Endodermal cell (in vitro differentiated cells): ENCODE results near the gene PDILT. TPM values are rescaled to one million over a fixed set of nuclear protein-coding genes. Genes with fewer than 3 reads are reported as not detected.
"Not testable (repeated sequence)": the region's sequence is repeated elsewhere in the genome, so short reads cannot be mapped to it uniquely, and the experiment has no call there.

Experiments
- DNase-seq: peaks from one replicate; pipeline ENCODE4 v3.0.0-alpha.2; 2017
- H3K27ac ChIP-seq: 2 replicates; pipeline ENCODE4 v1.5.1; 2013; ENCODE audit warnings: mild to moderate bottlenecking, low read depth, low read length, moderate library complexity
- H3K27me3 ChIP-seq: 2 replicates; pipeline ENCODE4 v1.6.1; 2013; ENCODE audit warnings: mild to moderate bottlenecking, low read length, moderate library complexity; ENCODE audit not compliant: insufficient read depth, control insufficient read depth, poor library complexity, severe bottlenecking
- H3K36me3 ChIP-seq: 2 replicates; pipeline ENCODE4 v1.7.0; 2013; ENCODE audit warnings: mild to moderate bottlenecking, low read length, moderate library complexity; ENCODE audit not compliant: control insufficient read depth, insufficient read depth
- H3K4me1 ChIP-seq: one replicate; pipeline ENCODE4 v1.7.0; 2013; ENCODE audit warnings: low read length; ENCODE audit not compliant: control insufficient read depth, insufficient read depth
- H3K4me3 ChIP-seq: 2 replicates; pipeline ENCODE4 v1.5.1; 2013; ENCODE audit warnings: mild to moderate bottlenecking, low read length, moderate library complexity
- H3K9ac ChIP-seq: 2 replicates; pipeline ENCODE4 v1.6.1; 2013; ENCODE audit warnings: mild to moderate bottlenecking, low read length, moderate library complexity; ENCODE audit not compliant: poor library complexity, severe bottlenecking; ENCODE audit errors: extremely low read depth
- H3K9me3 ChIP-seq: 2 replicates; pipeline ENCODE4 v1.6.1; 2013; ENCODE audit warnings: mild to moderate bottlenecking, low read length, moderate library complexity; ENCODE audit not compliant: control insufficient read depth
- H3K27ac Mint-ChIP-seq: 2 replicates; pipeline ENCODE4 v1.8.0; 2020; ENCODE audit warnings: mixed read lengths
- H3K27me3 Mint-ChIP-seq: 2 replicates; pipeline ENCODE4 v1.8.0; 2021; ENCODE audit warnings: mild to moderate bottlenecking, mixed read lengths; ENCODE audit not compliant: insufficient read depth
- H3K36me3 Mint-ChIP-seq: 2 replicates; pipeline ENCODE4 v1.8.0; 2020; ENCODE audit warnings: low read depth, mixed read lengths
- H3K4me1 Mint-ChIP-seq: 2 replicates; pipeline ENCODE4 v1.8.0; 2020; ENCODE audit warnings: mixed read lengths
- H3K4me3 Mint-ChIP-seq: 2 replicates; pipeline ENCODE4 v1.8.0; 2020; ENCODE audit warnings: mild to moderate bottlenecking, moderate library complexity, mixed read lengths
- H3K9me3 Mint-ChIP-seq: 2 replicates; pipeline ENCODE4 v1.8.0; 2020; ENCODE audit warnings: mild to moderate bottlenecking, mixed read lengths
- CTCF ChIP-seq: fragments of 200-600 bp; sonication (generic); conservative IDR thresholded peaks from 2 replicates; pipeline ENCODE4 v1.5.0; 2021; ENCODE audit warnings: antibody characterized with exemption, mild to moderate bottlenecking
- WGBS, 2 experiments: methylation state at CpG; one replicate each; pipeline versions ENCODE4 v1.1.5 to v1.1.7; 2013; ENCODE audit warnings: missing lambda C conversion rate in 2 of 2, mixed read lengths in 1 of 2; ENCODE audit not compliant: insufficient coverage in 1 of 2, insufficient read length in 1 of 2; 5-methylcytosine and 5-hydroxymethylcytosine counted together
- total RNA-seq, 2 donors: library from RNA; stranded (reverse); fragmentation: NEBNext Ultra II Directional in 1 of 2; extraction: Animal tissue kit (Norgen Biotek cat#: 25700) in 1 of 2; gene quantifications; 2 replicates in 1 of 2; 3 replicates in 1 of 2; pipeline ENCODE4 v1.2.1, GENCODE V29; 2021

The PDILT gene
- total RNA-seq, 2 donors from 2014 or later, result not detected

GRCh38 chr16:20424129-20424866, 19.8 kb upstream of the PDILT start:
- Mint-ChIP-seq H3K4me3 (no peak overlapping the region), H3K36me3 (no peaks in the 10 kb centered on the region), H3K4me1 (no peaks in the 10 kb centered on the region), H3K27me3 (peaks cover 3% of the 10 kb centered on the region), H3K9me3 (no peaks in the 10 kb centered on the region), H3K27ac (no peak overlapping the region)
- H3K4me1 ChIP-seq, result no peaks in the 10 kb centered on the region
- no peak overlapping the region for H3K9ac ChIP-seq
- no peaks in the 10 kb centered on the region for H3K27me3 ChIP-seq
- no peaks in the 10 kb centered on the region for H3K9me3 ChIP-seq
- H3K36me3 ChIP-seq, result no peaks in the 10 kb centered on the region
- no peak for DNase-seq
- H3K4me3 ChIP-seq, result no peak overlapping the region
- TF ChIP-seq CTCF, result no peak
- 80 to 84% methylated on average over 2 of the region's 2 CpGs for WGBS, 2 experiments
- H3K27ac ChIP-seq, result no peak overlapping the region

GRCh38 chr16:20423772-20424128, 19.2 kb upstream of the PDILT start:
- H3K4me3 ChIP-seq, H3K36me3 Mint-ChIP-seq, H3K9me3 Mint-ChIP-seq, H3K4me1 Mint-ChIP-seq, H3K36me3 ChIP-seq, H3K9ac ChIP-seq, DNase-seq, H3K4me1 ChIP-seq, H3K9me3 ChIP-seq, H3K27ac Mint-ChIP-seq, H3K27ac ChIP-seq, H3K27me3 ChIP-seq, H3K4me3 Mint-ChIP-seq, H3K27me3 Mint-ChIP-seq: not testable (repeated sequence)
- 85 to 92% methylated on average over 4 to 5 of the region's 5 CpGs for WGBS, 2 experiments

- H3K9me3 ChIP-seq, H3K4me1 Mint-ChIP-seq, H3K9me3 Mint-ChIP-seq, H3K4me3 Mint-ChIP-seq, H3K27ac ChIP-seq, H3K4me1 ChIP-seq, H3K27me3 ChIP-seq, H3K9ac ChIP-seq, H3K27me3 Mint-ChIP-seq, H3K4me3 ChIP-seq, H3K36me3 ChIP-seq, H3K27ac Mint-ChIP-seq, H3K36me3 Mint-ChIP-seq, DNase-seq: not testable (repeated sequence)
- WGBS, 2 experiments, result 87% methylated on average over 1 of the region's 2 CpGs; no CpG with 5 or more reads in 1 of the 2 experiments
Observed at GRCh38 chr16:20421748-20422147, 17.2 kb upstream of the PDILT start.

- H3K36me3 ChIP-seq, H3K27ac ChIP-seq, H3K36me3 Mint-ChIP-seq, DNase-seq, H3K27me3 ChIP-seq, H3K9me3 Mint-ChIP-seq, H3K27ac Mint-ChIP-seq, H3K9ac ChIP-seq, H3K4me3 ChIP-seq, H3K4me1 Mint-ChIP-seq, H3K4me1 ChIP-seq, H3K27me3 Mint-ChIP-seq, H3K4me3 Mint-ChIP-seq, H3K9me3 ChIP-seq: not testable (repeated sequence)
- WGBS, 2 experiments, result 88% methylated on average over 5 to 8 of the region's 8 CpGs
Observed at GRCh38 chr16:20419093-20419492, 14.6 kb upstream of the PDILT start.
